H1 (cell line): ENCODE measurements around the gene PARP15.

Source experiments
- CEBPB ChIP-seq: IDR thresholded peaks from 2 replicates; pipeline ENCODE4 v1.6.1; 2012; ENCODE audit warnings: low read depth, low read length
- JUND ChIP-seq: IDR thresholded peaks from 2 replicates; pipeline ENCODE4 v1.6.1; 2011; ENCODE audit warnings: mild to moderate bottlenecking, improper control_type of control experiment, low read length
- POLR2A ChIP-seq, 2 experiments: IDR thresholded peaks; 1 replicate in 1 of 2; 2 replicates in 1 of 2; pipeline ENCODE4 v1.6.1; 2011; ENCODE audit warnings: low read depth in 2 of 2, low read length in 2 of 2, mild to moderate bottlenecking in 2 of 2; ENCODE audit errors: control extremely low read depth in 1 of 2
- RAD21 ChIP-seq, 2 experiments: IDR thresholded peaks in 1 of 2; conservative IDR thresholded peaks in 1 of 2; 2 replicates each; pipeline ENCODE4 v1.6.1; 2011; ENCODE audit warnings: low read depth in 2 of 2, low read length in 2 of 2, improper control_type of control experiment in 1 of 2, inconsistent platforms in 1 of 2, mild to moderate bottlenecking in 1 of 2, moderate library complexity in 1 of 2
- RFX5 ChIP-seq: IDR thresholded peaks from 2 replicates; pipeline ENCODE4 v1.6.1; 2011; ENCODE audit warnings: low read depth, low read length, improper control_type of control experiment, borderline replicate concordance
- SRF ChIP-seq: IDR thresholded peaks from 2 replicates; pipeline ENCODE4 v1.6.1; 2011; ENCODE audit warnings: mild to moderate bottlenecking, low read depth, low read length, moderate library complexity
- ZNF274 ChIP-seq: IDR thresholded peaks from 2 replicates; pipeline ENCODE4 v1.7.0; 2012; ENCODE audit warnings: low read length, borderline replicate concordance; ENCODE audit errors: extremely low read depth

DNA sequence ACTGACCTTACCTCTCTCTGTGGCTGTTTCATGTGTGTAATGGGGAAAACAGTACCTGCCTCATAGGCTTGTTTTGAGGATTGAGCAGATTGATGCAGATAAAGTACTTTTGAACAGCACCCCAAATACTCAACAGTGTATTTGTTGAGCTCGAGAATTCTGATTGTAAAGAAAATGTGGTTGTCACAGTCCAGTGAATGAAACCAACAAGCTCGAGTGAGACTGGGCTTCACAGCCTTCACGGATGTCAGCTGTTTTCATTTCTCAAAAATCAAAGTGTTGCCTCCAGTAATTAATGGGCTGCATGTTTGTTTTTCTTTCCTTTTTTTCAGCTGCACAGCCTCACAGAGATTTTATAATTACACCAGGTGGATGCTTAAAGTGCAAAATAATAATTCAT is 43.7 kb downstream of the PARP15 start:
- no peak for TF ChIP-seq CEBPB
- no peak for TF ChIP-seq JUND
- no peak for TF ChIP-seq RFX5
- no peak for TF ChIP-seq ZNF274
- no peak for TF ChIP-seq RAD21 (IDR thresholded peaks at IDR 0.05 in 1 of 2, conservative IDR thresholded peaks at IDR 0.05 in 1 of 2; ENCODE audit: low read depth in 2 of 2, low read length in 2 of 2)
- no peak for TF ChIP-seq SRF
- TF ChIP-seq POLR2A (IDR thresholded peaks at IDR 0.05; ENCODE audit: control extremely low read depth in 1 of 2, low read depth in 2 of 2, low read length in 2 of 2), result no peak
